HG02763 (cell line): ENCODE measurements around the gene TMEM186.
"Not testable (repeated sequence)": the region's sequence is repeated elsewhere in the genome, so short reads cannot be mapped to it uniquely, and the experiment has no call there.

Experiments
- ATAC-seq: cut with Tn5 transposase; IDR thresholded peaks from one replicate; pipeline ENCODE4 v1.9.1; 2021; ENCODE audit warnings: mild to moderate bottlenecking, moderate library complexity; ENCODE audit not compliant: unreplicated experiment

TMEM186 gene

DNA sequence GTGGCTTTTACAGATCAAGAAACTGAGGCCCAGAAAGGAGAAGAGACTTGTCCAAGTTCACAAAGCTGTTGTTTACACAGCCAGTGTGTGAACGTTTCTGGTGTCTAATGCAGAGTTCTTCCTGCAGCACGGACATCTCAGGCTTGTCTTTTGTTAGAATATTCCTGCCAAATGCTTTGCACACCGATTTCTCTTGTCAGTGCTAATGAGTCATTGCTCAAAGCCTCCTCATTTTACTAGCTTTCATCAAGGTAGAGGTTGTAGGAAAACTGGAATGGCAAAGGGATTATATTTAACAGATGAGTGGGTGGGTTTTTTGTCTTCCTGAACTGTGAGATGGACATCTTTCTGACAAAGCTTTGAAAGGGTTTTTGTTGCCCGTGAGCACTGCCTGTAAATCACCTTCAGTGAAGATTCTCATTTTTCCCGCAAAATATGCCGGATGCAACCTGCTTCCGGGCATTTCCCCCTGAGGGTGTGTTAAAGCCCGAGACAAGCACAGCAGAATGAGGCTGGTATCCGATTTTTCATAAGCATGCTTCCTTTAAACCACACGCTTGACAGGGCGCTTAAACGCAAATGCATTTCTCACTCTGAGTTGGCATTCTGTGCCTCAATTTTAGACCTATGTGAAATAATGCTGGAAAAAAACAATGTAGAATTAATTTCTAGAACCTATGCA, 14.9 kb upstream of the TMEM186 start:
- no peak for ATAC-seq

DNA sequence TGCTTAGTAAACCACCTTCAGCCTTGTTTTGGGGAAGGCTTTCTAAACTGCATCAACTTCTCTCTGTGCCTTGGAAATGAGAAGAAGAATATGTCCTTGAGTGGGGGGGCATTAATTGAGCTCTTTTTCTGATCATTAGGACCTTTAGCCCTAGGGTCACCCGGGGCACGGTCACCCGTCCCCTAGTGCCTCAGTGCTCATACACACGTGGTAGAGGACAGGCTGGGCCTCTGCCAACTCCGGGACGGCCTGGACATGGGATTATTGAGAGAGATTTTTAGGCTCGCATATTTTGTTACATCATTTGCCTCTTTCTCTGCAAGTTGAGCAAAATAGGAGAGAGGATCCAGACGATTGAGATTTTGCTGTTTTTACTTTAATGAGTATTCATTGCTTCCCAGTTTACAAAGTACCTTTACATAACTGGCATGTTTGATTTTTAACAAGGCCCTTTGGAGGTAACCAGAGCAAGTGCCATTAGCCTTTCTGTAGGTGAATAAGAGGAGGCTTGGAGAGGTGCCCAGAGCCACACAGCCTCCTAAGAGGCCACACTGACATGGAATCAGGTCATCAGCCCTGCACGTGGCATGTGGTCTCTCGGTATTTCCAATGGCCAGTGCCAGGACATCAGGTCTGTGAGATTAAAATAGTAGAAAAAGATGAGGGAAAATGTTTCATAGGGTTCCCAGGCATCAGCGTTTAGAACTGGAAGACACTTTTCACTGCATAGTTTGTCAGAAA, 11.3 kb upstream of the TMEM186 start:
- ATAC-seq = no peak

DNA sequence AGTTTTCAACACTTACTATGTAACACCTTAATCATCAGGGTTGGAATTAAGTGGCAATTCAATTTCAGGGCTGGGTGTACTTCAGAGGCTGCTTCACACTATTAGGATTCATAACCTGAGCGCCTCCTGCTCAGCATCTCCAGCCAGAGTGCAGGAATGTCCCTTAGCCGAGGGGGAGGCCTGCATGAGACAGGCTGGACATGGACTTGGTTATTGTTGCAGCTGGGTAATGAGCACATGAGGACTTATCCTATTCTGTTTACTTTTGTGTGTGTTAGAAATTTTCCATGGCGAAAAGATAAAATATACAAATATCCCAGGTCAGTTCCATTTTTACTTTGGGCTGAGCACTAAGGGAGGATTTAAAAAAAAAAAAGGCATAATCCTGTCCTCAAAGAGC, 10.6 kb upstream of the TMEM186 start:
- no peak for ATAC-seq

DNA sequence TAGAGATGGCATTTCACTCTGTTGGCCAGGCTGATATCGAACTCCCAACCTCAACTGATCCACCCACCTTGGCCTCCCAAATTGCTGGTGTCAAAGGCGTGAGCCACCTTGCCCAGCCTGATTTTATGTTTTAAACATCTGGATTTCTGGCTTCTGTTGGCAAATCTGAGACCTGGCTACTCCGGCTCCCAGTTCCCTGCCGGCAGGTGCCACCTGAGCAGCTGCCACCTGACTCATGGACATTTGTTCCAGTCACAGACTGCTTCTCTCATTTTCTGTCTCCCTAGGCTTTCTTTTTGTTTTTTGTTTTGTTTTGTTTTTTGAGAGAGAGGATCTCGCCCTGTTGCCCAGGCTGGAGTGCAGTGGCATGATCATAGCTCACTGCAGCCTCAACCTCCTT, 9.8 kb upstream of the TMEM186 start:
- no peak for ATAC-seq

DNA sequence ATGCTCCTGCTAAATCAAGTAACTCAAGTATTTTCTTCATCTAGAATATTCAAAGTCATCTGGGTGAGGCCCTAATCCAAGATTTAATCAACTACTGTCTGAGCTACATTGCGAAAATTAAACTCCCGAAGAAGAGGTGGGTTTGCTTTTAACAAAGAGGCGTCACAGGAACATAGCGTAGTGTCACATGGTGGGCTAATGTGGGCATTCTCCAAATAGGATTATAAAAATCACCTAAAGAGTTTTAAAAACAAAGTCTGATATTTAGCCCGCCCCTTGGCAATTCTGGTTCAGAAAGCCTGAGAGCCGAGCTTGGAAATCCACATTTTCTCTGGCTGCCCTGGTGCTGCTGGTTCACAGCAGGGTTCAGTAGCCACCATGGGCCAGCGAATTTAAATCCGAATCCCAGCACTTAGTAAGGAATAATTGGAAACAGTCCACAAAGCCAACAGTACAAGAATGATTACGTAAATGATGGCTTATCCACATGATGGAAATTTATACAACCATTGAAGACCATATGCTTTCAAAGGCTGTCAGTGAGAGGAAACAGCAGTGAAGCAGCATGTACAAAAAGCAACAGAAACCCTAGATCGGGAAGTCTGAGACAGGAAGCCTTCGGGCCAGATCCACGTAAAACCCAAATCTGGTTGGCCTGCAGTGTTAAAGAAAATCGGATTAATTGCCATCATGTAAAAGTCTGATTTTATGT, 9.0 kb upstream of the TMEM186 start:
- ATAC-seq = no peak

DNA sequence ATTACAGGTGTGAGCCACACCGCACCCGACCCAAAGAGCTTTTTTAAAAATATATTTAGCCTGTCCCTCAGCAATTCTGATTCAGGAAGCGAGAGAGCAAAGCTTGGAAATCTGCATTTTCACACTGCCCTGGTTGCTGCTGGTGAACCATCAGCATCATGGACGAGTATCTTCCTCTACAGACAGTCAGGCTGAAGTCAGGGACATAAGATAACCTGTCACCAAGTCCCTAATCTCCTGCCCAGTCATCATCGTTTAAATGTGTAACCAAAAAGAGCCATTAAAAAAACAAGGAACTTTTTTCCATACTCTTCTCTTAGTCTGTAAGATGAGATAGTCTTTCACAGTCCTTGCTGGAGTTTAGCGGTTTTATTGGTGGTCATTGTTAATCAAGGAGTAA, 6.9 kb upstream of the TMEM186 start:
- no peak for ATAC-seq

DNA sequence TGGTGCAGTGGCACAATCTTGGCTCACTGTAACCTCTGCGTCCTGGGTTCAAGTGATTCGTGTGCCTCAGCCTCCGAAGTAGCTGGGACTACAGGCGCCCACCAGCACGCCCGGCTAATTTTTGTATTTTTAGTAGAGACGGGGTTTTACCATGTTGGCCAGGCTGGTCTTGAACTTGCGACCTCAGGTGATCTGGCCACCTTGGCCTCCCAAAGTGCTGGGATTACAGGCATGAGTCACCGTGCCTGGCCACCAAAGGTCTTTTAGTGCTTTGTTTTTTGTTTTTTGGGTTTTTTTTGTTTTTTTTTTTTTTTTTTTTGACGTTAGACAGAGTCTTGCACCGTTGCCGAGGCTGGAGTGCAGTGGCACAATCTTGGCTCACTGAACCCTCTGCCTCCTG, 6.3 kb upstream of the TMEM186 start:
- ATAC-seq = not testable (repeated sequence)

DNA sequence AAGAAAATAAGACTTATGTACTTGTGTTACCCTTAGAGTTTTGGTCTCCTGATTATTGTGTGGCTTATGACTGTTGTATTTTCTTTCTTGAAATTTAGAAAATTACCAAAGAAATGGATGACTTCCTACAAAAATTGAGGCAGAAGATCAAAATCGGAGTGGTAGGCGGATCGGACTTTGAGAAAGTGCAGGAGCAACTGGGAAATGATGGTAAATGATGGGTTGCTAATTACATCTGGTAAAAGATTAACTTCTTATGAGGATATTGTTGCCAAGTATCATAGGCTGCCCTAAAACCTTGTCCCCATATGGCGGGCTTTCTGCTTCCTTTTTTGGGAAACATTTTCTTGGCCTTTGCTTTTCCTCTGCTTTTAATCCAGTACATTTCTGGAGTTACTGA, 4.3 kb upstream of the TMEM186 start:
- ATAC-seq = no peak

DNA sequence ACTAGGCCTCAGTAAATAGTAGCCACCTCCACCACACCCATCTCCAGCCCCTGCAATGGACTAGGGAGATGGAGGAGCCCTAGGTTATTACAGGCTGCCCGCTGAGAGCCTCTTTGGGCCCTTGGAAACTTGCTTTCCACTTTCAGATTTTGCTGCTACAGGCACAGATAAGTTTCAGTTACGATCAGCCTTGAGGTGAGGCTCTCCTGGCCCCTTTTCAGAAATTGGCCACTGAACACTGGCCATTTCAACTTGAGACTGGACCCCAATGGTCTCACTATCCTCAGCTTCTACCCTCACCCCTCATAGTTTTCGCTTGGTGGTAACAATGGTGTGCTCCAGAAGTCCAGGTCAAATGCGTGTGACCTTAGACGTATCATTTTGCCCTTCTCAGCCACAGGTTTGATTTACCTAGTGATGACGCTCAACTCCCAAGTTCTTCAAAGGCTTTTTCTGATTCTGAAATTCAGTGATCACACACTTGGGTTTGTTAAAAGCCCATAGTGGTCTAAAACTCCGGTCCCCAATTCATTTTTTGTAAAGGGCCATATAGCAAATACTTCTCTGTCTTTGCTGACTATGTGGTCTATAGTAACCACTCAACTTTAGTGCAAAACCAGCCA, 1.2 kb upstream of the TMEM186 start:
- ATAC-seq = no peak

DNA sequence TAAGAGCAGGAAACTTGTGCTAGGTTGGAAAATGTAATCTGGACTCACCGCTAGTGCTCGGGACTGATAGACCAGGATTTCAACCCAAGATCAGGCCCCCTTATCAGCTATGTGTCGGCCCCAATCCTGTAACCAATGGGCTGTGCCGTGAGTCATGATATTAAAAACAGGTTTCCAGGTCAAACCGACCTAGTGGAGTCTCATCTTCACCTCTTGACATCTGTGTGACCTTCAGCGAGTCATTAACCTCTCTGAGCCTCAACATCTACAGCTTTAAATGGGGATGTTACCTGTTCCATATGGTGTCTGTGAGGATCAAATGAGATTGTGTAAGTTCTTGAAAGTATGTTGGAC, 712 bp upstream of the TMEM186 start:
- peak; percentile 3 for ATAC-seq

DNA sequence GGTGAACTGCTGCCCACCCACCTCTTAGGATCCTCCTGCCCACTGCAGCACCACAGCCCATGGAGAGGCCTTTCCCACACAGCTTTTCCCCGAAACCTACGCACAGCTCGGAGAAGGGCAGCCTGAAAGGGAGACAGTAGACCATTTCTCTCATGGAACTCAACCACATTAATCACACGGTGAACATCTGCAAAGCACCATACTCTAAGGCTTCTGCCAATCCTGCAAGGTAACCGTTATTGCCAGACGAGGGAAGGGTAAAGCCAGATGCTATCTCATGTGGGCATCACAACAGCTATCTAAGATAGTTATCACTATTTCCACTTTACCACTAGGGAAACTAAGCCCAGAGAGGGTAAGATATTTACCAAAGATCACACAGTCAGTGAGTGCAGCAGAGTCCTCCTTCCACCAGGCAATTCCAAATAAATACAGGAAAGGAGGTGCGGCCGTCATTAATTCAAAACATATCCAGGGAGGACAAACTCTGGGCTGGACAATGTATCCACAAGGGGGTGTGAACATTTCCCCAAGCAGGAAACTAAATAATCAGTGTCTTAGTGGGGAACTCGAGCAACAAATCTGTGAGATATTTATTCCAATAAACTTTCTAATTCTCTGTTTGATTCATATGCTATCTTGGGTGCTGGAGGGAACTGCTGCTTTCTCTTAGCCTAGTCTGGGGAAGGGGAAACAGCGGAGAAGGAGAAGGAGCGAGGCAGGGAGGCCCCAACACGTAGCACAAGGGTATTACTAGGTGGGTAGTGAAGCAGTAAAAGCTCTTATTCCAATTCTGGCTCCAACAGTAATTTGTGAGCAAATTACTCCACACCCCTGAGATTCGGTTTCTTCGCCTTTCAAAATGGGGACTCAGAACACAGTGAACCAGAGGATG, 723 bp downstream of the TMEM186 start:
- ATAC-seq = no peak

DNA sequence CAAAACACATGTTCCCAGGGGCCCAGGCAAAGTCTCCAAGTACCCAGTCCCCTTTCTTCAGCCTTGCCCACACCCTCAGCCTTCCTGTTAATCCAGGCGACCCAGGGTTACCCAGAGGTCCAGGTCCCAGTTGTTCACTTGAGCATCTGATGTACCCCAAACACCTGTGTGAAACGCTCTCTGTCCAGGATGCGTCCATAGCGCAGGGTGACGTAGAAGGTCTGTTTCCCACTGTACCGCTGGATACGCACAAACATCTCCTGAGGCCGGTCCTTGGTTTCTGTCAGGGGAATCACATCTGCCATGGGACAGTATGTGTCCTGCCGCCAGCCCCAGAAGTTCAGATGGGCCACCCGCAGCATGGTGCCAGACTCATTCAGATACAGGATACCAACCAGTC, 1.6 kb downstream of the TMEM186 start:
- no peak for ATAC-seq

DNA sequence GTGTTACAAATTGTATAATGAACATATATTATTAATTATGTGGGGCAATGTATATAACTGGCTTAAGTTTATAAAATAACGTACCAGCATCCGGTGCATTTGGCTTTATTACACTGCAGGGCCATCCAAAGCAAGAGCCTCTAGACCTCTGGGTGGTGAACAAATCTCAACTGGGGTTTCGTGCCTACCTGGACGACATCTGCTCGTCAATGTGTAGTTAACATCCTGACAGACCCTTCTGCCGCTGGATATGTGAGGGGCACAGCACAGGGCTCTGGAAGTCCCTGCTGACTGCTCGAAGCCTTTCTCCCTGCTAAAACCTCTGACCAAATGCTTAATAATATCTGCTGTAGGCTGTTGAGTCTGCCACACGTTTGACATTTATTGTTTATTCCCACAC, 2.3 kb downstream of the TMEM186 start:
- no peak for ATAC-seq

DNA sequence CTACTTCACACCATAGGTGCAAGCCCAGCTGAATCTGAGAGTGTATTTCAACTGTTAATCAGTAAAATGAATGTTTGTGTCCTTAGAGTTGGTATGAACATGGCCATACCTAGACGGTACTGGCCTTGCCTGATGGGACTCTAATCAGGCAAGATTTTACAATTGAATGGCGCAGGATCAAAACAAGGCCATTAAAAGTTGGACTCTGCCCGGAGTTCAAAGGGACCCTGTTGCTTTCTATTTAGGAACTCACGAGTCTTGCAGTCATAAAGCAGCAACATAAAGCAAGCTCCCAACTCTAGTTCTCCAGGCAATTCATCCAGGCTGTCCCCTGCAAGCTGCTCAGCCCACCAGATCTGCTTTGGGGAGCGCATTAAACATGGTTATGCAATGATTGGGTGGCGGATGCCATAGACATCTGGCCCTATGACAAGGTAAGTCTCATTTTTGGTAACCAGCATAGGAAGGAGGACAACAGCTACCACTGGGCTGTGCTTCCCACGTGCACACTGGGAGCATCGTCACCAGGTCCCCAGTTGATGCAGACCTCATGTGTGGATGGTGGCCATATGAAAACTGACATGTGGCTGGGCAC, 8.8 kb downstream of the TMEM186 start:
- ATAC-seq = no peak

DNA sequence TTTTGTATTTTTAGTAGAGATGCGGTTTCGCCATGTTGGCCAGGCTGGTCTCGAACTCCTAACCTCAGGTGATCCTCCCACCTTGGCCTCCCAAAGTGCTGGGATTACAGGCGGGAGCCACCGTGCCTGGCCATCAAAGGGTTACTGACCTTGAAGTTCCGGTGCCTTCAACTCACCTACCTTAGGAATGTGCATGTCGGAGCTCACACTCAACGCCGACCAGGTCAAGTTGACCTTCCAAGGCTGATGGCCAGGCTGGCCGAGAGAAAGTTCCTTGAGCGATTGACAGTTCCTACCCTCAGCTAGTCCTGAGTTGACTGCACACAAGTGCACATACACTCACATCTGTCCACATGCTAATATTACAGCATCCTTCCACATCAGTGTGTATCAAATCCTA, 11.1 kb downstream of the TMEM186 start:
- not testable (repeated sequence) for ATAC-seq

DNA sequence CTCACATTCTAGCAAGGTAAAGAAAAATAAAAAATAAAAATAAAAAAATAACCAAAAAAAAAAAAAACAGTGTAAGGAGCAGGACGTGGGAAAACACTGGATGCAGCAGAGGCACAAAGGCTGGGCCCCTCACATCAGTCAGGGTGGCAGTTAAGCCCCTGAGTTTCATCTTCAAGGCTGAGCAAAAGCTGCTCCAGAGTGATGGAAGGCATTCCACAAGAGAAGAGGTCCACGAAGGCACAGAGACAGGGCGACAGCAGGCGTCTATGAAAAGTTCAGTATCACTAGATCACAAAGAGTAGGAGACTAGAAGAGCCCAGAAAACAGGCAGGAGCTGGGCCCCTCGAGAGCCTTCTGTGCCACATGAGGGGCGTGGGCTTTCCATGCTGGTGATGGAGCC, 12.0 kb downstream of the TMEM186 start:
- ATAC-seq = no peak

DNA sequence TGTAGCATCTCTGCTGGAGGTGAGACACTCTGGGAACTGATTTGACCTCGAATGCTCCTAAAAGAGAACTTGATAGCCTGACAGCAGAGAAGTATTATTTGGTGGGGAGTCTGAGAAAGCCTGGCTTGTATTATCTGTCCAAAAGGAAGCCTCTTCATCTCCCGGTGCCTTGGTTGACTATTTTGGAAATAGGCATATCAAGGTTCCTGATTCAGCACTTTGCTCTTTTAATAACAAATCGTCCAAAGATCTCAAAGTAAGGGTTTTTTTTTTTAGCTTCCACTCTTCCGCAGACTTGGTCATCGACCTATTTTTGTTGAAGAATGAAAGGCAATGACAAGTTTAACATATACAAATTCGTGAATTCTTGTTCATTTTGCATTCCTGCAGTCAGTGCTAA, 14.8 kb downstream of the TMEM186 start:
- ATAC-seq = no peak

DNA sequence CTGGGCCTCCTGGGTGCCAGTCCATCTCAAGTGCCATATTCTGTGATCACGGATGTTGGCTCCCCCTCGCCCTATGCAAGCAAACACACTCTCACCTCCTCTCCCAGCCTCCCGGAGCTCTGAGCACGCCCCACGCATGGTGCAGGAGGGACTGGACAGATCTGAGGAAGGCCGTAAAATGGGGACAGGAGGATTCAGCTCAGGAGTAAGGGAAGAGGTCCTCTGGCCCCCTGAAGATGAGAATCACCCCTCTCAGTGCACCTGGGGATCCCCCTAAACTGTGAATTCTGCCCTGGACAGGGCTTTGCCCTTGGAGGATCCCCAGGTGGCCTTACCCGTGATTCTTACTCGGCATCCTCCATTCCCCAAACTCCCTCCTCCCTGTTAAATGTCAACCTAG, 15.6 kb downstream of the TMEM186 start:
- no peak for ATAC-seq

DNA sequence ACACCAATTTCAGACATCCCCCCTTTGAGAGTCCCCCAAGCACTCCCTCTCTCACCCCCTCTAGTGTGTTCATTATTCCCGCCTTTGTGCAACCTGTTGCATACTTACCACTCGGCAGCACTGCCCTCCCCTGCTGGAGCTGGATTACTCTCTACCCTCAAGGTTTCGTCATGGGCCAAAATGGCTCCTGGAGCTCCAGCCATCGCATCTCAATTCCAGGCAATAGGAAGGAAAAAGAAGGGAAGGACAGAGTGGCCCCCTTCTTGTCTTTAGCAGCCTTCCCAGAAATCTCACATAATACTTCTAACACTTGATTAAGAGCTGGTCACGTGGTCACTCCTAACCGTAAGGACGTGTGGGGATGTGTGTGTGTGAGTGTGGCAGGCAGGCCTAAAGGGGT, 20.2 kb downstream of the TMEM186 start:
- no peak for ATAC-seq

DNA sequence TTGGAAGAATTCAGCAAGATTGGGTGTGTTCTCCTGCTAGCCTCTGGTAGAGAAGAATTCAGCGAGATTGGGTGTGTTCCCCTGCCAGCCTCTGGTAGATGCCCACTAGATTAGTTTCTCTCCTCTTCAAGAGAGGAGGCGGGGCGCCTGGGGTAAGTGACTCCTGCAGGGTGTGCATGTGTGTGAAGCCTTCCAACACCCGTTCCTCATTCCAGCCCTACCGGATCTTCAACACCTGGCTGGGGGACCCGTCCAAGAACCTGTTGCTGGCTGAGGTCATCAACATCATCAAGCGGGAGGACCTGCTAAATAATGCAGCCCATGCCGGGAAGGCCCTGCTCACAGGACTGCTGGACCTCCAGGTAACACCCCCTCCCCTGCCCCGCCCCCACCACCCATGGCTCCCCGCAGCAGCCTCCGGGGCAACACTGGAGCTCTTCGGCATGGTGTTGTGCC, 21.3 kb downstream of the TMEM186 start:
- no peak for ATAC-seq
